ENCODE measurements around the gene KLHDC7B. TPM values are rescaled to one million over a fixed set of nuclear protein-coding genes. Genes with fewer than 3 reads are reported as not detected.

Gene KLHDC7B
- total and polyA plus RNA-seq, 2 of the 13 experiments (the other 11 are each of a cell fraction or from before 2014, with no cell fraction given): 0.11 TPM; not detected in 1

DNA sequence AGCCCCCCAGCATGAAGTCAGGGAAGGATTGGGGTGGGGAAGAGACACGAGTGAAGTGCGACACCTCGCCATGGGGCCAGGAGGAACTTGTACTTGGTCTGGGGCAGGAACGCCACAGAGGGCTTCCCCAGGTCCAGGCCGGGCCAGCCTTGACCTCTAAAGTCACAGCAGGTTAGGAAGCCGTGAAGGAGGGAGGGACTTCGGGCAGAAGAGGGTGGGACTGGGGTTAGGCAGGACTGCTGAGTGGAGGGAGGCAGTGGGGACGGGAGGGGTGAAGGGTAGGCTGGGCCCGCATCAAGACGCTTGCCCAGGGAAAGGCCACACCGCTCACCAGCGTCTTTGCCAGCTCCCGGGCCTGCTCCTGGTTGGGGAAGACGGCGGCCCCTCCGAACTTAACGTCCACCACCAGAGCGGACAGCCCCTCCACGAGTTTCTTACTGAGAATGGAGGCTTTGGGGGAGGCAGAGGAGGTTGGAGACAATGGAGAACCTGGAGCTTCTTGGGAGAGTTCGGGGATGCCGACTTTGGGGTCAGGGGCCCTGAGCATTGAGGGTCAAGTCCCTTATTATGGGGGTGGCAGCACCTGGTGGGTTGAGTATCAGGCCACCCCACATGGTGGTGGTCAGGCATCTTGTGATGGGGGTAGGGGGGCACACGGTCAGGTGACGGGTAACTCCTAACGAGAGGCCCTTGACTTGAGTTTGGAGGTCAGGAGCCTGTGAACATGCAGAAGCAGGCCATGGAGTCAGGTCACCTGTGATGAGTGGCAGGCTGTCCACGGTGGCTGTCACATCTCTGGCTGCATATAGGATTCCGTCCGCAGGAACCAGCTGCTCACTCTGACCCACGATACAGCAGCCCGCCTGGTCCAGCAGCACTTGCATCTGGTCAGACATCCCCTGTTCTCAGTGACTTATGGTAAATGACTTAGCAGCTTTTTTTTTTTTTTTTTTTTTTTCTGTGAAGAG lies 18.6 kb upstream of the KLHDC7B start (continued):
- TF ChIP-seq, protein P1, sequence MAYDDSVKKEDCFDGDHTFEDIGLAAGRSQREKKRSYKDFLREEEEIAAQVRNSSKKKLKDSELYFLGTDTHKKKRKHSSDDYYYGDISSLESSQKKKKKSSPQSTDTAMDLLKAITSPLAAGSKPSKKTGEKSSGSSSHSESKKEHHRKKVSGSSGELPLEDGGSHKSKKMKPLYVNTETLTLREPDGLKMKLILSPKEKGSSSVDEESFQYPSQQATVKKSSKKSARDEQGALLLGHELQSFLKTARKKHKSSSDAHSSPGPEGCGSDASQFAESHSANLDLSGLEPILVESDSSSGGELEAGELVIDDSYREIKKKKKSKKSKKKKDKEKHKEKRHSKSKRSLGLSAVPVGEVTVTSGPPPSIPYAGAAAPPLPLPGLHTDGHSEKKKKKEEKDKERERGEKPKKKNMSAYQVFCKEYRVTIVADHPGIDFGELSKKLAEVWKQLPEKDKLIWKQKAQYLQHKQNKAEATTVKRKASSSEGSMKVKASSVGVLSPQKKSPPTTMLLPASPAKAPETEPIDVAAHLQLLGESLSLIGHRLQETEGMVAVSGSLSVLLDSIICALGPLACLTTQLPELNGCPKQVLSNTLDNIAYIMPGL (CRISPR knock-in tag; IDR thresholded peaks at IDR 0.05; ENCODE audit: borderline replicate concordance in 1 of 2, low read depth in 1 of 2): peak in 1 of 2 experiments; percentile 10; a peak in 2 of 4 replicates
- TF ChIP-seq REPIN1 (CRISPR knock-in tag; IDR thresholded peaks at IDR 0.05; ENCODE audit: borderline replicate concordance, low read depth): no peak
- TF ChIP-seq KDM3A (CRISPR knock-in tag; IDR thresholded peaks at IDR 0.05; ENCODE audit: low read depth): no peak
- peak; percentile 38 for TF ChIP-seq PHF8 (CRISPR knock-in tag; IDR thresholded peaks at IDR 0.05)
- TF ChIP-seq ZNF598 (CRISPR knock-in tag; IDR thresholded peaks at IDR 0.05; ENCODE audit: borderline replicate concordance): no peak
- no peak for TF ChIP-seq KMT2A (CRISPR knock-in tag; IDR thresholded peaks at IDR 0.05)
- no peak for TF ChIP-seq AHR (CRISPR knock-in tag; IDR thresholded peaks at IDR 0.05)
- no peak for TF ChIP-seq ARHGAP35 (CRISPR knock-in tag; IDR thresholded peaks at IDR 0.05; ENCODE audit: borderline replicate concordance)
- TF ChIP-seq, protein P2, sequence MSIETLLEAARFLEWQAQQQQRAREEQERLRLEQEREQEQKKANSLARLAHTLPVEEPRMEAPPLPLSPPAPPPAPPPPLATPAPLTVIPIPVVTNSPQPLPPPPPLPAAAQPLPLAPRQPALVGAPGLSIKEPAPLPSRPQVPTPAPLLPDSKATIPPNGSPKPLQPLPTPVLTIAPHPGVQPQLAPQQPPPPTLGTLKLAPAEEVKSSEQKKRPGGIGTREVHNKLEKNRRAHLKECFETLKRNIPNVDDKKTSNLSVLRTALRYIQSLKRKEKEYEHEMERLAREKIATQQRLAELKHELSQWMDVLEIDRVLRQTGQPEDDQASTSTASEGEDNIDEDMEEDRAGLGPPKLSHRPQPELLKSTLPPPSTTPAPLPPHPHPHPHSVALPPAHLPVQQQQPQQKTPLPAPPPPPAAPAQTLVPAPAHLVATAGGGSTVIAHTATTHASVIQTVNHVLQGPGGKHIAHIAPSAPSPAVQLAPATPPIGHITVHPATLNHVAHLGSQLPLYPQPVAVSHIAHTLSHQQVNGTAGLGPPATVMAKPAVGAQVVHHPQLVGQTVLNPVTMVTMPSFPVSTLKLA (IDR thresholded peaks at IDR 0.05): no peak
- TF ChIP-seq JARID2 (CRISPR knock-in tag; IDR thresholded peaks at IDR 0.05; ENCODE audit: insufficient replicate concordance): no peak
- TF ChIP-seq ZNF160 (CRISPR knock-in tag; IDR thresholded peaks at IDR 0.05): 0 out of 2 replicates have a peak, but pooled peaks have one; percentile 67
- TF ChIP-seq, protein P3, sequence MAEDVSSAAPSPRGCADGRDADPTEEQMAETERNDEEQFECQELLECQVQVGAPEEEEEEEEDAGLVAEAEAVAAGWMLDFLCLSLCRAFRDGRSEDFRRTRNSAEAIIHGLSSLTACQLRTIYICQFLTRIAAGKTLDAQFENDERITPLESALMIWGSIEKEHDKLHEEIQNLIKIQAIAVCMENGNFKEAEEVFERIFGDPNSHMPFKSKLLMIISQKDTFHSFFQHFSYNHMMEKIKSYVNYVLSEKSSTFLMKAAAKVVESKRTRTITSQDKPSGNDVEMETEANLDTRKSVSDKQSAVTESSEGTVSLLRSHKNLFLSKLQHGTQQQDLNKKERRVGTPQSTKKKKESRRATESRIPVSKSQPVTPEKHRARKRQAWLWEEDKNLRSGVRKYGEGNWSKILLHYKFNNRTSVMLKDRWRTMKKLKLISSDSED (CRISPR knock-in tag; IDR thresholded peaks at IDR 0.05): no peak
- no peak for TF ChIP-seq KLF13 (CRISPR knock-in tag; IDR thresholded peaks at IDR 0.05)
- TF ChIP-seq FOXA1 (IDR thresholded peaks at IDR 0.05): no peak
- no peak for TF ChIP-seq FOXA1 (CRISPR knock-in tag; IDR thresholded peaks at IDR 0.05)
- TF ChIP-seq, protein P4, sequence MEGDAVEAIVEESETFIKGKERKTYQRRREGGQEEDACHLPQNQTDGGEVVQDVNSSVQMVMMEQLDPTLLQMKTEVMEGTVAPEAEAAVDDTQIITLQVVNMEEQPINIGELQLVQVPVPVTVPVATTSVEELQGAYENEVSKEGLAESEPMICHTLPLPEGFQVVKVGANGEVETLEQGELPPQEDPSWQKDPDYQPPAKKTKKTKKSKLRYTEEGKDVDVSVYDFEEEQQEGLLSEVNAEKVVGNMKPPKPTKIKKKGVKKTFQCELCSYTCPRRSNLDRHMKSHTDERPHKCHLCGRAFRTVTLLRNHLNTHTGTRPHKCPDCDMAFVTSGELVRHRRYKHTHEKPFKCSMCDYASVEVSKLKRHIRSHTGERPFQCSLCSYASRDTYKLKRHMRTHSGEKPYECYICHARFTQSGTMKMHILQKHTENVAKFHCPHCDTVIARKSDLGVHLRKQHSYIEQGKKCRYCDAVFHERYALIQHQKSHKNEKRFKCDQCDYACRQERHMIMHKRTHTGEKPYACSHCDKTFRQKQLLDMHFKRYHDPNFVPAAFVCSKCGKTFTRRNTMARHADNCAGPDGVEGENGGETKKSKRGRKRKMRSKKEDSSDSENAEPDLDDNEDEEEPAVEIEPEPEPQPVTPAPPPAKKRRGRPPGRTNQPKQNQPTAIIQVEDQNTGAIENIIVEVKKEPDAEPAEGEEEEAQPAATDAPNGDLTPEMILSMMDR (CRISPR knock-in tag; IDR thresholded peaks at IDR 0.05): no peak
- TF ChIP-seq ZNF34 (CRISPR knock-in tag; IDR thresholded peaks at IDR 0.05; ENCODE audit: borderline replicate concordance): no peak
- TF ChIP-seq ZNF562 (CRISPR knock-in tag; IDR thresholded peaks at IDR 0.05; ENCODE audit: borderline replicate concordance): no peak
- TF ChIP-seq ZNF121 (CRISPR knock-in tag; IDR thresholded peaks at IDR 0.05): peak; percentile 66; the same call in 1 of the 2 replicates
- TF ChIP-seq, protein P5, sequence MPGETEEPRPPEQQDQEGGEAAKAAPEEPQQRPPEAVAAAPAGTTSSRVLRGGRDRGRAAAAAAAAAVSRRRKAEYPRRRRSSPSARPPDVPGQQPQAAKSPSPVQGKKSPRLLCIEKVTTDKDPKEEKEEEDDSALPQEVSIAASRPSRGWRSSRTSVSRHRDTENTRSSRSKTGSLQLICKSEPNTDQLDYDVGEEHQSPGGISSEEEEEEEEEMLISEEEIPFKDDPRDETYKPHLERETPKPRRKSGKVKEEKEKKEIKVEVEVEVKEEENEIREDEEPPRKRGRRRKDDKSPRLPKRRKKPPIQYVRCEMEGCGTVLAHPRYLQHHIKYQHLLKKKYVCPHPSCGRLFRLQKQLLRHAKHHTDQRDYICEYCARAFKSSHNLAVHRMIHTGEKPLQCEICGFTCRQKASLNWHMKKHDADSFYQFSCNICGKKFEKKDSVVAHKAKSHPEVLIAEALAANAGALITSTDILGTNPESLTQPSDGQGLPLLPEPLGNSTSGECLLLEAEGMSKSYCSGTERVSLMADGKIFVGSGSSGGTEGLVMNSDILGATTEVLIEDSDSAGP (CRISPR knock-in tag; IDR thresholded peaks at IDR 0.05; ENCODE audit: borderline replicate concordance): no peak; the same call in 1 of the 2 replicates
